ENCODE results near the gene PTPRS. TPM values are rescaled to one million over a fixed set of nuclear protein-coding genes. Genes with fewer than 3 reads are reported as not detected.
A peak's percentile ranks its signal among the peaks of the same experiment; 100 is the strongest.

Gene PTPRS
- polyA plus RNA-seq, 1 donor (not counting 4 experiments of a cell fraction or from before 2014, with no cell fraction given), result 2.5 TPM

GRCh38 chr19:5345895-5346386 is 5.3 kb upstream of the PTPRS start:
- no peak overlapping the region for H2AFZ ChIP-seq (ENCODE audit: control insufficient read depth, low read length)
- no peaks in the 10 kb centered on the region for H3K27me3 ChIP-seq (ENCODE audit: control insufficient read depth, extremely low read depth, insufficient read depth, low read length)
- no peaks in the 10 kb centered on the region for H4K20me1 ChIP-seq (ENCODE audit: control insufficient read depth, extremely low read depth, insufficient read depth, low read length)
- no peak overlapping the region for H3K4me2 ChIP-seq (ENCODE audit: control insufficient read depth, extremely low read depth, insufficient read depth, low read depth, low read length)
- H3K79me2 ChIP-seq (ENCODE audit: control insufficient read depth, insufficient read depth, low read length), result no peaks in the 10 kb centered on the region
- H3K4me3 ChIP-seq (ENCODE audit: control insufficient read depth in 2 of 3, extremely low read depth in 1 of 3, insufficient read depth in 2 of 3, low read depth in 1 of 3, low read length in 3 of 3), result no peak overlapping the region
- H3K36me3 ChIP-seq (ENCODE audit: control insufficient read depth in 2 of 2, extremely low read depth in 1 of 2, insufficient read depth in 2 of 2, low read length in 2 of 2), result no peaks in the 10 kb centered on the region
- FAIRE-seq (peak; percentile 84), DNase-seq (ENCODE audit: low read depth, low spot score) (peak; percentile 30)
- no peak overlapping the region for H3K9ac ChIP-seq (ENCODE audit: control insufficient read depth, extremely low read depth, insufficient read depth, low read length)
- H3K9me1 ChIP-seq (ENCODE audit: control insufficient read depth, extremely low read depth, insufficient read depth, low read length), result no peaks in the 10 kb centered on the region
- TF ChIP-seq CTCF (optimal IDR thresholded peaks at IDR 0.05 in 1 of 3, IDR thresholded peaks at IDR 0.05 in 1 of 3, conservative IDR thresholded peaks at IDR 0.05 in 1 of 3; ENCODE audit: extremely low read depth in 1 of 3, insufficient read depth in 2 of 3, low read length in 3 of 3), result no peak
- no peak for TF ChIP-seq EZH2 (IDR thresholded peaks at IDR 0.05; ENCODE audit: low read length)
- H3K9me3 ChIP-seq (ENCODE audit: control insufficient read depth, low read depth, low read length), result no peaks in the 10 kb centered on the region
- peaks cover 12% of the 10 kb centered on the region for H3K4me1 ChIP-seq (ENCODE audit: control insufficient read depth, extremely low read depth, insufficient read depth, low read length)
- H3K27ac ChIP-seq (ENCODE audit: control insufficient read depth, insufficient read depth, low read length), result no peak overlapping the region
- dilution Hi-C loops (cut with MboI; ENCODE audit: extremely low pct_ligation_motif_present, low sequenced_read_pairs), result no loop called here

- peaks cover 17% of the 10 kb centered on the region for H3K4me1 ChIP-seq (ENCODE audit: control insufficient read depth, extremely low read depth, insufficient read depth, low read length)
- no peaks in the 10 kb centered on the region for H3K9me3 ChIP-seq (ENCODE audit: control insufficient read depth, low read depth, low read length)
- no peaks in the 10 kb centered on the region for H3K9me1 ChIP-seq (ENCODE audit: control insufficient read depth, extremely low read depth, insufficient read depth, low read length)
- H3K36me3 ChIP-seq (ENCODE audit: control insufficient read depth in 2 of 2, extremely low read depth in 1 of 2, insufficient read depth in 2 of 2, low read length in 2 of 2), result no peaks in the 10 kb centered on the region
- no peak overlapping the region for H3K9ac ChIP-seq (ENCODE audit: control insufficient read depth, extremely low read depth, insufficient read depth, low read length)
- no peak overlapping the region for H2AFZ ChIP-seq (ENCODE audit: control insufficient read depth, low read length)
- no peak overlapping the region for H3K4me3 ChIP-seq (ENCODE audit: control insufficient read depth in 2 of 3, extremely low read depth in 1 of 3, insufficient read depth in 2 of 3, low read depth in 1 of 3, low read length in 3 of 3)
- H4K20me1 ChIP-seq (ENCODE audit: control insufficient read depth, extremely low read depth, insufficient read depth, low read length), result no peaks in the 10 kb centered on the region
- H3K79me2 ChIP-seq (ENCODE audit: control insufficient read depth, insufficient read depth, low read length), result no peaks in the 10 kb centered on the region
- H3K4me2 ChIP-seq (ENCODE audit: control insufficient read depth, extremely low read depth, insufficient read depth, low read depth, low read length), result no peak overlapping the region
- no peak overlapping the region for H3K27ac ChIP-seq (ENCODE audit: control insufficient read depth, insufficient read depth, low read length)
- dilution Hi-C loops (cut with MboI; ENCODE audit: extremely low pct_ligation_motif_present, low sequenced_read_pairs), result no loop called here
- H3K27me3 ChIP-seq (ENCODE audit: control insufficient read depth, extremely low read depth, insufficient read depth, low read length), result peaks cover 11% of the 10 kb centered on the region
- TF ChIP-seq CTCF (optimal IDR thresholded peaks at IDR 0.05 in 1 of 3, IDR thresholded peaks at IDR 0.05 in 1 of 3, conservative IDR thresholded peaks at IDR 0.05 in 1 of 3; ENCODE audit: extremely low read depth in 1 of 3, insufficient read depth in 2 of 3, low read length in 3 of 3) (no peak), EZH2 (IDR thresholded peaks at IDR 0.05; ENCODE audit: low read length) (no peak)
- FAIRE-seq, result no peak
- DNase-seq (ENCODE audit: low read depth, low spot score), result no peak
Measured at GRCh38 chr19:5343848-5344247, 3.2 kb upstream of the PTPRS start.

Data from keratinocyte (primary cell).